Activated T-cell treated with anti-CD3 and anti-CD28 coated beads for 1 hour (primary cell): ENCODE data around the gene ITGA11.

Experiments
- DNase-seq: peaks from one replicate; pipeline ENCODE4 v3.0.0-alpha.2; 2020; ENCODE audit warnings: low read depth

ITGA11 gene

GRCh38 chr15:68330416-68330815 lies 101.5 kb downstream of the ITGA11 start:
- no peak for DNase-seq

GRCh38 chr15:68328964-68329363 lies 103.0 kb downstream of the ITGA11 start:
- DNase-seq = no peak

- DNase-seq = no peak
Observed at GRCh38 chr15:68328443-68328842, 103.5 kb downstream of the ITGA11 start.

- no peak for DNase-seq
Observed at GRCh38 chr15:68326711-68327354, 105.1 kb downstream of the ITGA11 start.

DNA sequence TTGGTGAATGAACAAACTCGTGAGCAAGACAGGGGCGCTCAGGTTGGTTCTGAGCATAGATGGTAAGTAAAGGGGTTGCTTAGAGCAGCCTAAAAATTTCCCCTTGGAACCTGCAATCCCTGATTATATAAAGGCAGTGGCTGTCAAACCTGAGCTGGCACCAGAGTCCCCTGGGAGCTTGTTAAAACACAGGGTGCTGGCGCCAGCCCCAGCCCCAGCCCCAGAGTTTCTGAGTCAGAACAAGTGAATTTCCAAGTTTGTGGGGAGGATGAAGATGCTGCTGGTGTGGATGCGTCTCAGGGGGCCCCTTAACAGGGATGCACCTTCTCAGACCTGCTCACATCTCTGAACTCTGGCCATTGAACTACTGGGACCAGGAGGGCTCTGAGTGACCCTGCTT lies 106.2 kb downstream of the ITGA11 start:
- DNase-seq = no peak

DNA sequence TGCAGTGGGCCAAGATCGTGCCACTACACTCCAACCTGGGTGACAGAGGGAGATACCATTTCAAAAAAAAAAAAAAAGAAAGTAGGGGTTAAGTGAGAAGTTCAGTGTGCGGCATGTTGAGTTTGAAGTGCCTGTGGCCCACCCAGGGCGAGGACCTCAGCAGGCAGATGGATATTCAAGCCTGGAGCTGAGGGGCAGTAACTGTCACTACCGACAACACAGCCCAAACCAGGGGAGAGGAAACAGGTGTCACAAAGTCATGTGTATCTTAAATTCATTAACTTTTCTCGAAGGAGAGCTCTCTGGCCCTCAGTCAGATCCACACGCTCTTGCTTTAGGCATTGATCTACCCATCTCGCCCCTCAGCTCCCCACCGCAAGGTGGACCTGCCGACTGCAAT lies 109.2 kb downstream of the ITGA11 start:
- no peak for DNase-seq

GRCh38 chr15:68321229-68321628 lies 110.7 kb downstream of the ITGA11 start:
- DNase-seq = no peak

- no peak for DNase-seq
Observed at GRCh38 chr15:68319997-68320396, 112.0 kb downstream of the ITGA11 start.

GRCh38 chr15:68318931-68319909 lies 112.7 kb downstream of the ITGA11 start:
- no peak for DNase-seq

DNA sequence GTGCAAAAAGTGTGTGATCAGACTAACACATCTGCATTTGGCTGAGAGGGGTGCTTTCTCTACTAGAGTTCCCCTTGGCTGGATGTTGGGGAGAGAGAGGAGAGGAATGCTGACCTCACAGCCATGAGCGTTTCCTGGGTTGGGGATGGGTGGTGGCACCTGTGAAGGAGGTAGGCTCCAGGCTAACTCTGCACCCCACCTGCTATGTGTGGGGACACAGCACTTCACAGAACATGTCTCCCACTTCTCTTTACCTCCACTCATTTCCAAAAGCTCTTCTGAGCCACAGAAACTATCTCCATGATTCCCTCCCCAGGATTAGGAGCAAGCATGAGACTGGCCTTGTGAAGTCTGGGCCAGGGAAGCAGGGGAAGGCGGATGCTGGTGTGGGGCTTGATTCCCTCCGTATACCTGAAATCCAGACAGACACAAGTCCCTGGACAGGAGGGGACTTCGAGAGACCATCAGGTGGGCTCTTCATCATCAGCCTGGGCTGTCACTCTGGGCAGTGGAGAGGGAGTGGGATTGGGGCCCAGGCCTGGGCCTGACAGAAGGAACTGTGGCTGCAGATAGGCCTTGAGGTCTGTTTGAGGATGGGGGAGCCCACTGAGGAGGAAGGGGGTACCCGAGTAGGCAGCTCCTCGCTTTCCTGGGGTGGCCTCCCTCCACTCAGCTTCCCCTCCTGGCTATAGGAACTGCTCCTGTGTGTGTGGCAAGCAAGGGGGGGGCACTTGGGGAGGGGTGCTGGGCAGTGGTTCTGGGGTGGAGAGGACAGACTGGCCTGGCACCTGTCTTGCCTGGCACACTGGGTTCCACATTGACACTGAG lies 113.7 kb downstream of the ITGA11 start:
- DNase-seq = no peak

- no peak for DNase-seq
Observed at GRCh38 chr15:68317281-68318007, 114.5 kb downstream of the ITGA11 start.

- no peak for DNase-seq
Observed at GRCh38 chr15:68316061-68316804, 115.7 kb downstream of the ITGA11 start.

- DNase-seq = no peak
Observed at GRCh38 chr15:68315495-68316031, 116.4 kb downstream of the ITGA11 start.

GRCh38 chr15:68315035-68315434 lies 116.9 kb downstream of the ITGA11 start:
- DNase-seq = no peak

DNA sequence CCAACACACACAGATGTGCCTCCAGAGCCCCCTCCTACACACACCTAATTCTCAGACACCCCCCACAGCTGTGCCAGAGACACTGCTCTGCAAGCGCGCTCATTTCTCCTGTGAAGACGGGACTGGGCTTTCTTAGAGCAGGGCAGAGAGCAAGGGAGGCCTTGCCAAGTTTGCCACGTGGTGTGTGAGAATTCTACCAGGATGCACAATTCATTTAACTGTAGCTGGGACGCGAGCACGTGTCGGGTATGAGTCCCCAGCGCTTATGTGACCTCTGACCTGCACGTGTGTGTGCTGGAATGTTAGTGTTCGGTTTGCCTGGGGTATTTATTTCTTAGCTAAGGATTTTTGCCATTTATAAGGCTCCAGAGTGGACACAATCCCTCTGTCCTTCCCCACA lies 117.4 kb downstream of the ITGA11 start:
- no peak for DNase-seq

GRCh38 chr15:68313501-68314410 lies 118.2 kb downstream of the ITGA11 start:
- DNase-seq = no peak

DNA sequence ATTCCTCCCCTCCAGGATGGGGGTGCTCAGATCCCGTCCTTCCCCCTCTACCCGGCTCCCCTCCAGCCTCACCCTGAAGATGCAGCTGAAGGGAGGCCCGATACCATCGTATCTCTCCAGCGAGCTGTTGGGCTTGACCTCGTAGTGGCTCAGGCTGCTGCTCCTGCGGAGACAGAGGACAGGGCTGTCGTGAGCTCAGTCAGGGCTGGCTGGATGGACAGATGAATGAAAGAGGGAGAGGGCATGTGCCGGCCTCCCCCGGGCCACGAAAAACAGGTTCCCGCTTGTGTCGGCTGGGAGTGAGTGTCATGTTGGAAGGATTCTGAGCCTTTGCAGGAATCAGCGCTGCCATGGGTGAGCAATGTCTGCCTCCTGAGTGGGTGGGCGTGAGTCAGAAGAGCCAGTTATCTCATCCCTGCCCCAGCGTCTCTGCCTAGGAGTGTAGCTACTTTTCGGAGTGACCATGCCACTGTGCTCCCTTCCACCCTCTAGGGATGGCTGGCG lies 119.2 kb downstream of the ITGA11 start:
- no peak for DNase-seq

DNA sequence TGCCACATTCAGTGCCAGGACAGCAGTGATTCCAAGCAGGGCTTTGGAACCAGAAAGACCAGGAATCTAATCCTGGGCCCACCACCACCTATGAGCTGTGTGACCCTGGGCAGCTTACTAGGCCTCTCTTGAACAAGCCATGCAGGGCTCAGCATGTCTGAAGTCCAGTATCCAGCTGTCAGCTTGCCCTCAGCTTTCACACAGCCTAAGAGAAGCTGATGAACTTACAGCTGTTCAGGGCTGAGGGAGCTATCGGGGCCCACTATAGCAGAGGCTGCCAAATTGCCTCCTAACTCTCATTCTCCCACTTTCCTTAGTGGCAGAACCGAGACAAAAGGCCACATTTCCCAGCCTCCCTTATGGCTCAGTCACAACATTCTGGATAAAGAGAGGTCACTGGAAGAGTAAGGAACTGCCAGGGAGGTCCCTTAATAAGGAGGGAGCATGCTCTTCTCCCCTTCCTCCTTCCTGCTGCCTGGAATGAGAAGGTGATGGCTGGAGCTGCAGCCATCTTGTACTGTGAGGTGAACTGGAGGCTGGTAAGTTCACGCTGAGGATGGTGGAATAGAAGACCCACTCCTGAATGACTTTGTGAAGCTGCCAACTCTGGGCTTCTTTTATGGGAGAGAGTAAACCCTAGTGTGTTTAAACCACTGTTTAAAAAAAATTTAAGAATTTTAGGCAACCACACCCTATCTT lies 120.0 kb downstream of the ITGA11 start:
- DNase-seq = no peak

DNA sequence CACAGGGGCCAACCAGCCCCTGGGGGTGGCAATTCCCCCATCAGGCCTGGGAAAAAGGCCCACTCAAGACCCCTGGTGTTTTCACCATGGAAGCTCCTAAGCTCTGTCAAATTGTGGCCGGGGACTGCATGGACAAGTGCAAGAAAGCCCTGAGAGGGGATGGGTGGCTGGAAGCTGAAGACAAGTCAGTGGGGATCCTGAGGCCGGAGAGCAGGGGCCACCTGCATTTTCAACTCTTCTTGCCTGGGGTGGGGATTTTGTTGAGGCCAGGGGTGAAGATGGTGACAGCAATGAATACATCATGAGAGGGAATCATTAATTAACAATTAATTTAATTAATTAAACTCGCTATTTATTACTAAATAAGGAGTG lies 120.5 kb downstream of the ITGA11 start:
- DNase-seq = no peak
